H9 (cell line): ENCODE measurements around the gene NUDT21. TPM values are rescaled to one million over a fixed set of nuclear protein-coding genes. Genes with fewer than 3 reads are reported as not detected.

Experiments
- DNase-seq: peaks from one replicate; pipeline ENCODE4 v3.0.0-alpha.2; 2017
- H2AFZ ChIP-seq: one replicate; pipeline ENCODE4 v1.6.1; 2013; ENCODE audit warnings: mild to moderate bottlenecking, low read length, control low read depth, moderate library complexity
- H2AK5ac ChIP-seq: 2 replicates; pipeline ENCODE4 v1.6.1; 2013; ENCODE audit warnings: low read length, control low read depth, mixed read lengths; ENCODE audit not compliant: insufficient read length
- H2BK120ac ChIP-seq: one replicate; pipeline ENCODE4 v1.6.1; 2013; ENCODE audit warnings: low read depth, mild to moderate bottlenecking, low read length, control low read depth, inconsistent platforms; ENCODE audit not compliant: poor library complexity, severe bottlenecking
- H2BK12ac ChIP-seq: 2 replicates; pipeline ENCODE4 v1.6.1; 2013; ENCODE audit warnings: low read length, control low read depth, mixed read lengths, low read depth; ENCODE audit not compliant: insufficient read length
- H2BK15ac ChIP-seq: 2 replicates; pipeline ENCODE4 v1.6.1; 2013; ENCODE audit warnings: low read depth, low read length, control low read depth
- H2BK20ac ChIP-seq: one replicate; pipeline ENCODE4 v1.6.1; 2013; ENCODE audit warnings: low read depth, mild to moderate bottlenecking, low read length, control low read depth, inconsistent platforms; ENCODE audit not compliant: poor library complexity, severe bottlenecking
- H2BK5ac ChIP-seq: 2 replicates; pipeline ENCODE4 v1.6.1; 2013; ENCODE audit warnings: low read length, control low read depth, mixed read lengths; ENCODE audit not compliant: insufficient read length
- H3K14ac ChIP-seq: 2 replicates; pipeline ENCODE4 v1.6.1; 2013; ENCODE audit warnings: low read length, control low read depth; ENCODE audit not compliant: insufficient read depth
- H3K18ac ChIP-seq: 2 replicates; pipeline ENCODE4 v1.6.1; 2013; ENCODE audit warnings: low read depth, mild to moderate bottlenecking, mixed read lengths, low read length, control low read depth; ENCODE audit not compliant: insufficient read length
- H3K23ac ChIP-seq: 2 replicates; pipeline ENCODE4 v1.6.1; 2013; ENCODE audit warnings: low read length, control low read depth, mixed read lengths, low read depth; ENCODE audit not compliant: insufficient read length
- H3K23me2 ChIP-seq: 2 replicates; pipeline ENCODE4 v1.6.1; 2013; ENCODE audit warnings: low read depth, mild to moderate bottlenecking, mixed read lengths, low read length, control low read depth; ENCODE audit not compliant: insufficient read length, poor library complexity, severe bottlenecking
- H3K27ac ChIP-seq: 2 replicates; pipeline ENCODE4 v1.5.1; 2013; ENCODE audit warnings: low read length, control low read depth, mixed read lengths, low read depth; ENCODE audit not compliant: insufficient read length
- H3K27me3 ChIP-seq: 2 replicates; pipeline ENCODE4 v1.6.1; 2013; ENCODE audit warnings: low read length, control low read depth, inconsistent platforms; ENCODE audit not compliant: insufficient read depth
- H3K4ac ChIP-seq: 2 replicates; pipeline ENCODE4 v1.6.1; 2013; ENCODE audit warnings: low read depth, mild to moderate bottlenecking, control low read depth, inconsistent platforms, low read length, moderate library complexity
- H3K4me1 ChIP-seq: 2 replicates; pipeline ENCODE4 v1.6.1; 2013; ENCODE audit warnings: low read length, control low read depth, inconsistent platforms; ENCODE audit not compliant: insufficient read depth
- H3K4me2 ChIP-seq: 2 replicates; pipeline ENCODE4 v1.6.1; 2013; ENCODE audit warnings: low read length, control low read depth, mixed read lengths; ENCODE audit not compliant: insufficient read length, insufficient read depth
- H3K56ac ChIP-seq: 2 replicates; pipeline ENCODE4 v1.6.1; 2013; ENCODE audit warnings: low read depth, mild to moderate bottlenecking, mixed read lengths, low read length, control low read depth; ENCODE audit not compliant: insufficient read length
- H3K79me1 ChIP-seq: 2 replicates; pipeline ENCODE4 v1.6.1; 2013; ENCODE audit warnings: low read depth, mild to moderate bottlenecking, moderate library complexity, low read length, control low read depth, inconsistent platforms; ENCODE audit not compliant: insufficient read depth, poor library complexity, severe bottlenecking
- H3K79me2 ChIP-seq: 2 replicates; pipeline ENCODE4 v1.6.1; 2013; ENCODE audit warnings: low read length, control low read depth, inconsistent platforms; ENCODE audit not compliant: insufficient read depth
- H3K9ac ChIP-seq: 2 replicates; pipeline ENCODE4 v1.6.1; 2013; ENCODE audit warnings: low read length, control low read depth, mixed read lengths; ENCODE audit not compliant: insufficient read length; ENCODE audit errors: extremely low read depth
- H3K9me3 ChIP-seq: one replicate; pipeline ENCODE4 v1.6.1; 2013; ENCODE audit warnings: low read depth, low read length, inconsistent platforms; ENCODE audit not compliant: control insufficient read depth
- H3T11ph ChIP-seq: one replicate; pipeline ENCODE4 v1.6.1; 2013; ENCODE audit warnings: mild to moderate bottlenecking, low read length, control low read depth, inconsistent platforms
- H4K20me1 ChIP-seq: one replicate; pipeline ENCODE4 v1.6.1; 2013; ENCODE audit not compliant: control insufficient read depth, insufficient read length, insufficient read depth
- H4K5ac ChIP-seq: 2 replicates; pipeline ENCODE4 v1.6.1; 2013; ENCODE audit warnings: low read depth, mild to moderate bottlenecking, mixed read lengths, low read length, control low read depth; ENCODE audit not compliant: insufficient read length
- H4K8ac ChIP-seq: replicated peaks from 2 replicates; pipeline ENCODE4 v1.6.1; 2013; ENCODE audit warnings: low read length, control low read depth, mixed read lengths, low read depth; ENCODE audit not compliant: insufficient read length
- H4K91ac ChIP-seq: 2 replicates; pipeline ENCODE4 v1.6.1; 2013; ENCODE audit warnings: low read depth, mild to moderate bottlenecking, moderate library complexity, mixed read lengths, low read length, control low read depth; ENCODE audit not compliant: insufficient read length
- H3K27ac Mint-ChIP-seq, 3 experiments: 2 replicates in 2 of 3; 3 replicates in 1 of 3; pipeline ENCODE4 v1.8.0; 2020 to 2021; ENCODE audit warnings: mixed read lengths in 3 of 3, mild to moderate bottlenecking in 1 of 3, moderate library complexity in 1 of 3
- H3K27me3 Mint-ChIP-seq: 2 replicates; pipeline ENCODE4 v1.8.0; 2021; ENCODE audit warnings: low read depth, mild to moderate bottlenecking, moderate library complexity, mixed read lengths
- H3K36me3 Mint-ChIP-seq, 3 experiments: 2 replicates in 2 of 3; 3 replicates in 1 of 3; pipeline ENCODE4 v1.8.0; 2020 to 2021; ENCODE audit warnings: low read depth in 3 of 3, mixed read lengths in 3 of 3; ENCODE audit not compliant: insufficient read depth in 1 of 3
- H3K4me1 Mint-ChIP-seq, 2 experiments: 2 replicates each; pipeline ENCODE4 v1.8.0; 2020; ENCODE audit warnings: mixed read lengths in 2 of 2
- H3K4me3 Mint-ChIP-seq, 2 experiments: 2 replicates in 1 of 2; 3 replicates in 1 of 2; pipeline ENCODE4 v1.8.0; 2020 to 2021; ENCODE audit warnings: mild to moderate bottlenecking in 2 of 2, mixed read lengths in 2 of 2, moderate library complexity in 1 of 2
- H3K9me3 Mint-ChIP-seq, 2 experiments: 2 replicates in 1 of 2; 3 replicates in 1 of 2; pipeline ENCODE4 v1.8.0; 2020; ENCODE audit warnings: mild to moderate bottlenecking in 2 of 2, mixed read lengths in 2 of 2, moderate library complexity in 1 of 2
- WGBS: extraction: QIAGEN DNeasy Blood & Tissue Kit; methylation state at CpG from one replicate; pipeline ENCODE4 v1.1.7; 2013; ENCODE audit warnings: missing lambda C conversion rate, low lambda C conversion rate, mixed read lengths; ENCODE audit not compliant: insufficient read length; ENCODE audit errors: extremely low coverage; 5-methylcytosine and 5-hydroxymethylcytosine counted together
- total RNA-seq: library from RNA; stranded (reverse); gene quantifications from 2 replicates; pipeline ENCODE4 v1.2.1, GENCODE V29; 2021
- TF ChIP-seq, protein P1 (sequence below): fragments of 200-600 bp; sonication (generic); conservative IDR thresholded peaks from 3 replicates; pipeline ENCODE4 v1.8.0; 2021; ENCODE audit warnings: antibody characterized with exemption, mild to moderate bottlenecking

The NUDT21 gene
- total RNA-seq, 1 experiment from 2014 or later = 276 TPM

DNA sequence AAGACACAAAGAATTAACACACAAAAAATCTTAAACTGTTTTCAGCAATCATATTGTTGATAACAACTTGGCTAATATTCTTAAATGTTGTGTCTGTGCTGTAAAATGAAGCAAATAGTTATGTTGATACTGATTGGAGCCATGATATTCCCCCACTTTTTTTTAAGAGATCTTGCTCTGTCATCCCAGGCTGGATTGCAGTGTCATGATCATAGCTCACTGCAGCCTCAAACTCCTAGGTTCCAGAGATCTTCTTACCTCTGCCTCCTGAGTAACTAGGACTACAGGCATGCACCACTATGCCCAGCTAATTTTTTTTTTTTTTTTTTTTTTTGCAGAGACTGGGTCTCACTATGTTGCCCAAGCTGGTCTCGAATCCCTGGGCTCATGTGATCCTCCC lies 42.7 kb upstream of the NUDT21 start:
- H2AFZ ChIP-seq = no peak overlapping the region
- peaks cover 0 to 10% (median 8%) of the 10 kb centered on the region in 3 experiments; a peak in 3 of 7 replicates for H3K36me3 Mint-ChIP-seq
- H2BK5ac ChIP-seq = no peak overlapping the region
- H3K9me3 ChIP-seq = no peaks in the 10 kb centered on the region
- no peaks in the 10 kb centered on the region for H3K27me3 ChIP-seq
- no peaks in the 10 kb centered on the region for H3K27me3 Mint-ChIP-seq
- no peak overlapping the region for H3K14ac ChIP-seq
- H3K27ac ChIP-seq = no peak overlapping the region
- H2BK15ac ChIP-seq = no peak overlapping the region
- H3K23ac ChIP-seq = no peak overlapping the region
- H4K91ac ChIP-seq = no peak overlapping the region
- no peaks in the 10 kb centered on the region for H3K9me3 Mint-ChIP-seq
- H3K18ac ChIP-seq = no peak overlapping the region
- H3T11ph ChIP-seq = no peak overlapping the region
- H2AK5ac ChIP-seq = no peak overlapping the region
- no peak overlapping the region for H2BK20ac ChIP-seq
- no peaks in the 10 kb centered on the region for H3K79me2 ChIP-seq
- no peak overlapping the region for H4K8ac ChIP-seq
- no peaks in the 10 kb centered on the region for H3K23me2 ChIP-seq
- H3K4me2 ChIP-seq = no peak overlapping the region
- no CpG with 5 or more reads among the region's 1 CpG for WGBS
- H4K20me1 ChIP-seq = no peaks in the 10 kb centered on the region
- H4K5ac ChIP-seq = no peak overlapping the region
- no peak overlapping the region for H2BK12ac ChIP-seq
- no peak overlapping the region for H3K4ac ChIP-seq
- no peaks in the 10 kb centered on the region for H3K79me1 ChIP-seq
- H3K27ac Mint-ChIP-seq = no peak overlapping the region
- no peak overlapping the region for H3K9ac ChIP-seq
- TF ChIP-seq, protein P1, sequence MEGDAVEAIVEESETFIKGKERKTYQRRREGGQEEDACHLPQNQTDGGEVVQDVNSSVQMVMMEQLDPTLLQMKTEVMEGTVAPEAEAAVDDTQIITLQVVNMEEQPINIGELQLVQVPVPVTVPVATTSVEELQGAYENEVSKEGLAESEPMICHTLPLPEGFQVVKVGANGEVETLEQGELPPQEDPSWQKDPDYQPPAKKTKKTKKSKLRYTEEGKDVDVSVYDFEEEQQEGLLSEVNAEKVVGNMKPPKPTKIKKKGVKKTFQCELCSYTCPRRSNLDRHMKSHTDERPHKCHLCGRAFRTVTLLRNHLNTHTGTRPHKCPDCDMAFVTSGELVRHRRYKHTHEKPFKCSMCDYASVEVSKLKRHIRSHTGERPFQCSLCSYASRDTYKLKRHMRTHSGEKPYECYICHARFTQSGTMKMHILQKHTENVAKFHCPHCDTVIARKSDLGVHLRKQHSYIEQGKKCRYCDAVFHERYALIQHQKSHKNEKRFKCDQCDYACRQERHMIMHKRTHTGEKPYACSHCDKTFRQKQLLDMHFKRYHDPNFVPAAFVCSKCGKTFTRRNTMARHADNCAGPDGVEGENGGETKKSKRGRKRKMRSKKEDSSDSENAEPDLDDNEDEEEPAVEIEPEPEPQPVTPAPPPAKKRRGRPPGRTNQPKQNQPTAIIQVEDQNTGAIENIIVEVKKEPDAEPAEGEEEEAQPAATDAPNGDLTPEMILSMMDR = no peak
- H3K4me3 Mint-ChIP-seq = no peak overlapping the region
- H3K4me1 ChIP-seq = no peaks in the 10 kb centered on the region
- H3K56ac ChIP-seq = no peak overlapping the region
- H2BK120ac ChIP-seq = no peak overlapping the region
- no peaks in the 10 kb centered on the region for H3K4me1 Mint-ChIP-seq
- DNase-seq = no peak
